AG08395 (cell line): ENCODE results near the gene CYFIP1.

ENCODE experiments used
- DNase-seq: peaks from one replicate; pipeline ENCODE4 v3.0.0; 2012; ENCODE audit warnings: mixed read lengths, low spot score

CYFIP1 gene

DNA sequence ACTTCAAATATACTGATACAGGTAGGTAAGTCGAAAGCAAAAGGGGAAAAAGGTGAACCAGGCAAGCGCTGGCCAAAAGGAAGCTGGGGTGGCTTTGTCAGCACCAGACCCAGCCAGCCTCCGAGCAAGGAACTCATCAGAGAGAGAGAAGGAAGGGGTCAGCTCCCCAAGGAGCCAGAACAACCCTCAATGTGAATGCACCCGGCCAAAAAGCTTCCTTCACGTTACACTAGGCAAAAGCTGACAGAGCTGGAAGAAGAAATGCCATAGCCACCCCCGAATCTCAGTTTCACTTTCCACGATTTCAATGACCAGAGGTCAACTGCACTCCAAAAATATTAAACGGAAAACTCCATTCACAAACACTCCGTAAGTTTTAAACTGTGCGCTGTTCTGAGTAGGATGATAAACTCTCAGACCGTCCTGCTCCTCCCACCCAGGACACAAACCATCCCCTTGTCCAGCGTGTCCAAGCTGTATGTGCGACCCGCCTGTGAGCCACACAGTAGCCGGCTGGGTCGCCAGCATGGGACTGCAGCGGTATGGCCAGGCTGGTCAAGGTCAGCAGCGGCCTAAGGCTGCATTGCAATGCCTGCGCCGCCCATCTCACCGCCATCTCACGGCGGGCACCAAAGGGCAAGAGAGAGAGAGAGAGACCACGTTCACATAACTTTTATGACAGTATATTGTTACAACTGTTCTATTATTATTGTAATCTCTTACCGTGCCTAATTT lies 29.7 kb downstream of the CYFIP1 start:
- no peak for DNase-seq

DNA sequence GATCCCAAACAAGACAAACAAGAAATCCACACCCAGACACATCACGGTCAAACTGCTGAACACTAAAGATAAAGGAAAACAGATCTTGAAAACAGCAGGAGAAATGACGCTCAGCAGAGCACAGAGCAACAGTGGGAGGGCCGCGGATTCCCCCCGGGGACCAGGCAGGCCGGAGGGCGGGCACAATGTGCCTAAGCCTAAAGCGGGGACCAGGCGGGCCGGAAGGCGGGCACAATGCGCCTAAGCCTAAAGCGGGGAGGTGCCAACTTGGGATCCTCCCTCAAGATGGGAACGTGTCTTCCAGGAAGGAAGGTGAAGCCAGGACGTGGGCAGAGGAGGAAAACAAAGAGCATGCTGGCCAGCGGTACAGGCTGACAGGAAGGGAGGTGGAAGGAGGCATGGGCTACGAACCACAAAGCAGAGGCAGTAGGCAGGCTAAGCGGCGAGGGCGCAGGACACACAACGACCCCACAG lies 31.1 kb downstream of the CYFIP1 start:
- DNase-seq, result peak; percentile 75

DNA sequence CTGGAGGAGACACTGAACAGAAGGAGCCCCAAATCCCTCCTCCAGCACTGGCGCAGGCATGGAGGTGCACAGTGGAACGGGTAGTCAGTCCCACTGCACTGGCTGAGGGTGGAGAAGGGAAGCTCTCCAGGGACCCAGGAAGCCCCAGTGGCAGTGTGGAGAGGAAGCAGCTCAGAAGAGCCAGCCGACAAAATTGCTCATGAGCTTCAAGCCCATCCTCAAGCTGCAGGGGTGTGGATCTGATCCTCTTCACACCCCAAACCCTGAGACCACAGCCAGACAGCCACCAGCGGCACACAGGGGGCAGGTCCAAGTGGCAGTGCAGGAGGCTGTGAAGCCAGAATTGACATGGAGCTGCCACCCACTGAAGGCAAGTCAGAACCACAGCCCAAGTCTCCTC lies 32.1 kb downstream of the CYFIP1 start:
- no peak for DNase-seq

DNA sequence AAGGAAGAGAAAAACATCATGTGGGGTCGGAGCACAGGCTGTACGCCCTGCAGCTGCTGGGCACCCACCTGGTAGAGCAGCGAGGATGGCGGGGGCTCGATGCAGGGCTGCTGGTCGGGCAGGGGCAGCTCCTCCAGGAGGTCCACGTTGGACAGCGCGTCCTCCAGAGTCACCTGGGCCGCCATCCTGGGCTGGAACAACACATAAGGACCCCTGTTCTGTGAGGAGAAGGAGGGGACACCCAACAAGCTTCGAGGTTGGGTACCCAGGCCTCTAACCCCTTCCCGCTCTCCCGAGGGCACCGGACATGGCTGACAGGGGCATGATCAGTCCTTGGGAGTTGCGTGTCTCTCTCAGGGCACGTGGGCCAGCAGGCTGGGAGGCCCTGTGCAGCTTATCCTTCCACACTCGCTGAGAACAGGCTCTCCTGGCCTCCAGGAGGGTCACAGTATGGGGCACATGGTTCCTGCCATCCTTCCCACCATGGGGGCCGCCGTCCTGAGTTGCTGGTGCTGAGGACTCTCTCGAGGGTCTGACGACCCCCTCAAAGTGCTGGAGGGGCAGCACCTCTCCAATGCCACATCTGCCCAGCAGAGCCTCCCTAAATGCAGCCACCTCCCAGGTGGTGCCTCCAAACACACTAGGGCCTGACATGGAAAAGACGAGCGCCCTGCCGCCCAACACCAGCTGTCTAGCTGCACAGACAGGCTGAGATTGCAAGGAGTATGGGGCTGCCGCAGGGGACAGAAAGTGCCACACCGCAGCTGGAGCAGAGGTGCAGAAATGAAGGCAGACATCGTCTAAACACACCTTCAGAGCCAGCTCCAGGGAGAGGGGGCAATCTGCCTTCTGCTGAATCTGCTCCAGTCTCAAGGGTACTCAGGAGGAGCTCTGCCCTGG lies 32.8 kb downstream of the CYFIP1 start:
- no peak for DNase-seq

DNA sequence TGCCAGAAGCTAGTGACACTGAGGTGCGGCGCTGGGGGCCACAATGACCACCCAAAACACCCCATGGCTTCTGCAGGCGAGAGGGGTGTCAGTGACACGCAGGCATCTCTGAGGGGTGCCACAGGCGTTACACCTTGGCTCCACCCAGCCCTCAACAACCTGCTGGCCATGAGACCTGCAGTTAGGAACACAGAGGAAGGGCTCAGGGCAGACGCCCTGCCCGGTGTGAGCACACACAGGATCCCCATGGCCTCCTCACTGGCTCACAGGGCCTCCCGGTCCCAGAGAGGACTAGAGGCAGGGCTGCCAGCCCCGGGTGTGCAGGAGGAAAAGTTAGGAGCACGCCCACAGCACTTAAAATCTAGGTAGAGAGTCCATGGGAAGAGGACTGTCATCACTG lies 35.1 kb downstream of the CYFIP1 start:
- DNase-seq, result no peak

DNA sequence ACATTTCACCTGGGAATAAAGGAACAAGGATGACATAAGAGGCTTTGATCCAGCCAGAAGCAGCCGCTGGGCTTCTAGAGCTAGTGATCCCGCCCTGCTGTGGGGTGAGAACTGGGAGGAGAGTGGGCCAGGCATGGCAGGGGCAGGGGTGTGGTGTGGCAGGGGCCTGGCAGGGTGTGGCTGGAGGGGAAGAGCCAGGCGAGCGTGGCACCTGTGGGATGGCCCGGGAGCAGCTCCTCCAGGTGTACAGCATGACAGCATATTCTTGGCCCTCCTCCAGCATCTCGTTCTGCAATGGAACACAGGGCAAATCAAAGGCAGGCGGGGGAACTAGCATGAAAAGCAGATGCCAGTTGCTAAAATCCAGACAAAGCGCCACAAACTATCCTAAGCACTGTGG lies 35.5 kb downstream of the CYFIP1 start:
- DNase-seq, result no peak

DNA sequence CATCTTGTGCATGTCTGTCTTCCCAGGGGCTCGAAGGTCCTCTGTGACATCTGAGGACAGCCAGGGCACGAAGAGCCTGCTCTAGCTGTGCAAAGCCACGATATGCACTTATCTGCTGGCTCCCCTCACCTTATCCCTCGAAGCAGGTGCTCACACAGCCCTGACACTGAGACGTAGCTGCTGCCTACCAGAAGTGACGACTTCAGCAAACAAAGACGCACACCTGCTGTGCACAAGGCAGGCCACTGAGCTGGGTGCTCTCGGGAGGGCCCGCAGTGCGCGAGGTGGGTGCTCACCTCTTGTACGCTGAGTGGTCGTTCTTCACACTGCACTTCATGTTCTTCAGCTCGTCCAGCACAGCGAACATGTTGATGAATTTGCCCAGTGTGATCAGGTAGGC lies 37.3 kb downstream of the CYFIP1 start:
- no peak for DNase-seq

DNA sequence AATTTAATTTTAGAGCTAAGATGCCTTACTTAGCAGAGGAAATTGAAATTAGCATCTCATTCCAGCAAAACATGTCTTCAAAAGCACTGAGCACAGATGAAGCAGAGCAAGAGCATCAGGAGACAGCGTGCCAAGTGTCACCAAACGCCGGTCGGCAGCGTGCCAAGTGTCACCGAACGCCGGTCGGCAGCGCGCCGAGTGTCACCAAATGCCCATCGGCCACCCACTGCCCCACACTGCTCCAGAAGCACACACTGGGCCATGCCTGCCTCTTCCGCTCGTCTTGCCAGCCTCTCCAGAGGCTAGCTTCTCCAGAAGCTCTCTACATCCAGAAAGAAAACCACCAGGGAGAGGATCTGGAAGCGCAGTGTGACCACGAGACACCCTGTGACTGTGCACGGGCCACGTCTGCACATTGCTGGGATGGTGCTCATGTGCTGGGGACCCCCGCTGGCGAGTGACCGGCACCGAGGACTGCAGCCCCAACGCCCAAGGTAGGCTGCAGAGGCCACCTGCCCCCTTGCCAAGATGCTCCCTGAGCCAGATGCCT lies 37.8 kb downstream of the CYFIP1 start:
- no peak for DNase-seq

DNA sequence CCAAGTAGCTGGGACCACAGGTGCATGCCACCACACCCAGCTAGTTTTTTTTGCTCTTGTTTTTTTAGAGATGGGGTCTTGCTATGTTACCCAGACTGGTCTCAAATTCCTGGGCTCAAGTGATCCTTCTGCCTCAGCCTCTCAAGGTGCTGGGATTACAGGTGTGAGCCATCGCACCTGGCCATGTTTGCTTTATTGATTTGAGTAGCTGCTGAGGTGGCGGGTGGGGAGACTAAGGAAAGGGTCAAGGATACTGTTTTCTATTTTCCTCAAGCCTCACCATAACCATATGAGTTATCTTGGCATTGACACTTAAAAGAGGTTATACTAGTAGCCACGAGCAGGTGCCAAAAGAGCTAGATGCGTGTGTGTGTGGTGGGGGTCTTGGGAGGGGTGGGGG lies 39.0 kb downstream of the CYFIP1 start:
- no peak for DNase-seq

DNA sequence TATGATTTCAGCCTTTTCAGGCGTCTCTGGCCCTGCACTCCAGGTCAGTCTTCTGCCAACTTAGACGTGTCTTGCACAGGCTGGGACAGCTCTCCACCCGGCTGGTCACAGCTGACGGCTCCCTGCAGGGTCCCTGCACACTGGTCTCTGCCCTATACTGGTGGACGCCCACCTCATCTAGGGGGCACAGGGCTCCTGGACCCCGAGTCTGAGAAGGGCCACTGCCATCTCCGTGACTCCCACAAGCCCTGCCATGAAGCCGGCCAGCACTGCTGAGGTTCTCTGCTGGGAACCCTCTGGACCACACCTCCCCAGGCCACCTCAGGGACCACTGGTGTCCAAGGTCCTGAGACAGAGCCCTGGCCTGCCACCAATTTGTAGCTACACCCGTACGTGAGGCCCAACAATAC lies 40.5 kb downstream of the CYFIP1 start:
- DNase-seq, result no peak

DNA sequence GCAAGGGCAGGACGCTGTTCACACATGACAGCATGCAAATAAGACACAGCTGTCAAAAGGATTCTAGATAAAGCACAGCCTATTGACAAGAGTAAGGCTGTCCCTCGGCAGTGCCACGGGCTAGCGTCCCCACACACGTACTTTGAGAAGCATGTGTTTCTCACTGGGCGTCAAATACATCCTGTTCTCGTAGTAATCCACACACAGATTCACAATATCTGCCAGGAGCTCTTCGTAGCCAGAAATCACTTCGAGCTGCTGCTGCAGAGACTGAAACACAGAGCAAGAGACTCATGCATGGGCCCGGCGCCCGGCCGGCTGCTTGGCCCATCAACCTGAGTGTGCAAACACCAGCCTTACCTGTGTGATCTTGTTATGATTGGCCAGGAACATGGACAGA lies 41.1 kb downstream of the CYFIP1 start:
- no peak for DNase-seq

DNA sequence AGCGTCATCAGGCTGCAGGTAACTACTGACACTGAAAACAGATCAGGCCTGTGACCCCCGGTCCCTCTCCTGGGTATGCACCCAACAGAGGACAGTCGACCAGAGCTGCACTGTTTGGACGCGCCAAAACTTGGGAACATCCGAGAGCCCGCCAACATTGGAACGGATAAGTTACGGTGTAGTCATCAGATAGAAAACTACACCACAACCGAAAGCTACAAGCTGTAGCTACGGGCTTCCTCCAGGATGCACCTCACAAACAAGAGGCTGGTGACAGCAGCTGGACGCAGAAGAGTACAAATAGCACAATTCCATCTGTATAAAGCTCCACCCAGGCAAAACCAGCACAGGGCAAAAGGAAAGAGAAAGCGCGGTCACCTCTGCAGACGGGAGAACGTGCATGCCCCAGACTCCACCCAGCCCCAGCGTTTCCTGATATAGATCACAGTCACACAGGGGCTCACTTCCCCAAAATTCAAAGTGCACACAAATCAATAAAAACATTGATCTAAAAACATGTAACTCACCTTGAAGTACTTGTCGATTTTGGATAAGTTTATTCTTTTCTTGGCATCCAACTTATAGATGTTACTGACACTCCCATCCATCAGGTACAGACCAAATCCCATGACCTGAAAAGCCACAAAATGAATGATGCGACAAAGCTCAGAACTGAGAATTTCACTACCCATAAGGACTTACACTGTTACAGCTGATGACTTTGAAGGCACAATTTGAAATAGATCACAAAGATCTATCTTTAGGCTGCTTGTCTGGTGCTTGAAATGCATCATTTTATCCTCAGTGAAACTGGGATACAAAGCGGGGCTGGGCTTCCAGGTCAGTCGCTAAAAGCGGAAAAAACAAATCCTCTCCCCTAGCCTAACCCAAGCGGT lies 43.3 kb downstream of the CYFIP1 start:
- DNase-seq, result no peak

DNA sequence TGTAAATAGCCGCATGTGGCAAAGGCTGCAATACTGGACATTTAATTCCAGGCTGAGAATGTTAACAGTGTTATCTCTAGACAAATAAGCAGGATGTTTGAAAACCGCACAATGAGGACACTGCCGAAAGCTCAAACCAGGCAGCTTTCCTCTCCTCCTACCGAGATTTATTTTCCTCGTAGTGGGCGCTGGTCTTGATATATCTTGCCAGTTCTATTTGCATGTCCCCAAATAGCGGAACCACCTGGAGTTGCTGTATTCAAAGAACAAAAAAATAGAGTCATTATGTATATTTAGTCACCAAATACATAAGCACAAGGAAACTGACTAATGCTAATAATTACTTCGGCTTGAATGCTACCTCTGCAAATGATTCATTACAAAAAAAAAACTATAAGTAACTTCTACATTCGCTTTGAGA lies 46.5 kb downstream of the CYFIP1 start:
- no peak for DNase-seq

DNA sequence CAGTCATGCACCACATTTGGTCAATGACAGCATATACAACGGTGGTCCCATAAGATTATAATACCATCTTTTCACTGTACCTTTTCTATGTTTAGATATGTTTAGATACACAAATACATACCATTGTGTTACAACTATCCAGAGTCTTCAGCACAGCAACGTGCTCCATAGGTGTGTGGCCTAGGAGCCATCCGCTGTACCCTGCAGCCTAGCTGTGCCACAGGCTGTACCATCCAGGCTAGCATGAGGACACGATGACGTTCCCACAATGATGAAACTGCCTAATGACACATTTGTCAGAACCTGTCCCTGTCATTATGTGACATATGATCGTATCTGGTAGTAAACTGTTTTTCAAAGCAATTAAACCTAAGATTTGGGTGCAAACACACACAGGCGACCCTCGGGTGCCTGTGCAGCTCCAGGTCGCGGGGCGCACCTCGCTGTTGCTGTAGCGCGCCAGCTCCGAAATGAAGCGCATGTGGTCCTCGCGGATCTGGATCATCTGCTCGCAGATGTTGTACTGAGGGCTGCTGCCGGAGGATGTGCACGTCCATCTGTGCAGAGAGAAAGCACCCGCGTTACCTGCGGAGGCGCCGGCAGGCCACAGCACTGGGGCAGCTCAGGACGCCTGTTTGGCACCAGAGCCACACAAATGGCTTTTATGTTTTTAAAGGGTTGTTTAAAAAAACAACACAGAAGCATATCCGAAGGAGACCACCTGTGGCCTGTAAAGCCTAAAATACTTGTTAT lies 48.2 kb downstream of the CYFIP1 start:
- DNase-seq, result no peak

DNA sequence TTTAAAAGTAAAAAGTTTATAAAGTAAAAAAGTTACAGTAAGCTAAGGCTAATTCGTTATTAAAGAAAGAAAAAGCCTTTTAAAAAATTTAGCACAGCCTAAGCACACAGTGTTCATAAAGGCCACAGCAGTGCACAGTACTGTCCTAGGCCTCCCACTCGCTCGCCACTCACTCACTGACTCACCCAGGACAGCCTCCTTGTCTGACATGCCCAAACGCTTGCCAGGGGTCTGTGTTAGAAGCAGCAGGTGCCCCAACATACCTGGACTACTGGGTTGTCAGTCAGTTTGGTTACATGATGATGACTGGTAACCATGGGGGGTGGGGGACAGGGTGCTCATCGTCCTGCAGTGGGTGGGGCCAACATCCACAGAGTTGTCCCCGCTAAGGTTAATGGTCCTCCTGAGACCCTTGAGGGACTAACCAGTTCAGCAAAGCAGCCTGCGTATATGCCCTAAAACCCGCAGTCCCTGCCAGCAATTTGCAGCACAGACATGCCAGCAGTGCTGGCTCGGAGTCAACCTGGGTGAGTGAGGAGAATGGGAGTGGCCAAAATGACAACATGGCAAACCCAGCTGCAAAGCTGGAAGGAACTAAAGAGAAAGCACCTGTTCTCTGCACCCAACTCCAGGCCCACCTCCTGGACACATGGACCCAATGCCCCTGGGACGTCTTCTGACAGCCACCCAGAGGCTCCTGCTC lies 49.2 kb downstream of the CYFIP1 start:
- peak; percentile 42 for DNase-seq

DNA sequence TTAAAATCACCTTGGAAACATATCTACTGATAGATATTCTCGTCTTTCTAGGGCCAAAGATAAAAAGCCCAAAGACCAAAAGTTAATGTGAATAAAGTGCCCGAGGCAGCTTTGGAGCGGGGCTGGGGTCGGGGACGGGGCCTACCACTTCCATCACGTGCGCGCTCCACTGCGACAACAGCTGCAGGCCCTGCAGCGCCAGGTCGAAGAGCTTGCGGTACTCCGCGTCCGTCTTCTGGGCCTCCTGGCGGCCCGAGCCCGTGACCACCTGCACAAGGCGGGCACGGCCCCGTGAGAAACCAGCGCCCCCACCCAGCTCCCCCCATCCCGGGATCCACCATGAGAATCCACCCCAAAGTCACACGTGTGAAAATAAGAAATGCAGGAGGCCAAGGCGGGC lies 52.4 kb downstream of the CYFIP1 start:
- DNase-seq, result no peak

DNA sequence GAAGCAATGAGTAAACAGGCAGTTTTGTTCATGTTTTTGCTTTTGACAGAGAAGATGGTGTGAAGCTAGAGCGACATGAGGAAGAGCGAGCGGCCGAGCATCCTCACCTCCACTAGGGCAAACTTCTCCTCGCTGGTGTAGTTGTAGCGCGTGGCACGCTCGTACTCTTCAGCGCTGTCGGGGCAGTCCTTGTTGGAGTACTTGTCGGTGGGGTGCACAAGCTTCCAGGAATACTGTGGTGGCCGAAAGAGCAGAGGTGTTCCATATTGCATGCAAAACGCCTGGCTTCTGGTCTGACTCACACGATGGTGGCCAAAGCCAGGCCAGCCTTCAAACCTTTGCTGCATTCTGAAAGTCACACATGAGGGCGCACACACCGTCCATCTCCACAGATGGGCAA lies 54.3 kb downstream of the CYFIP1 start:
- DNase-seq, result no peak

DNA sequence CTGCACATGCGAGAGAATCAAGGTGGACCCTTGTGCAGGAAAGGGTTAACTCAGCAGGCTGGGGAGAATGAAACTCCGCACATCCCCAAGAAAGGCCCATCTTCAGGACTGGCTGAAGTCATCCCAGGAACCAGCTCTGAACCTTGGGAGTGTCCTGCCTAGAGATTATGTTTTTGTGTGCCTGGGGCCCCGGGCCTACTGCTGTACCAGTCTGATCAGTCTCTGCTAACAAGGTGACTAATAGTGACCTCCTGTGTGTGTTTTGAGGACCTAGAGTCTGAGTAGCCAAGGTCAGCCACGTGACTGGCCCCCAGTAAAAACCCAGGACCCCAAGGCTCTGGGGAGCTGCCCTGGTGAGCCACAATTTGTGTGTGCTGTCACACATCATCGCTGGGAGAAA lies 58.2 kb downstream of the CYFIP1 start:
- DNase-seq, result no peak

DNA sequence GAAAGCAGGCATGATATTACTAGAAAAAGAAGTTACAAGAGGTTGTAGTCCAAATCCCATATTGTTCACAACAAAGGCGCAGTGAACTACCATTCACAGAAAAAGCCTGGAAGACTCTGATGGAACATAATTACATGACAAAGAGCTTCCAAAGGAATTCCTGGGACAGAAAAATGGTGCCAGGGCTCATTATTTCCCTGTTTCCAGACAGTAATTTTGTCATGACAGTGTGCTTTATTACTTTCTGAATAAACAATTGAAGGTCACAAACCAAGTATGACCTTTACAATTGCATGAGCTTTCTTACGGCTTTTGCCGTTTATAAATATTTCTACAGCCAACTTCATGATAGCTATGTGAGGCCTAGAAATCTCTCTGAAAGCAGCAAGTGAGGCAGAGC lies 61.0 kb downstream of the CYFIP1 start:
- no peak for DNase-seq

DNA sequence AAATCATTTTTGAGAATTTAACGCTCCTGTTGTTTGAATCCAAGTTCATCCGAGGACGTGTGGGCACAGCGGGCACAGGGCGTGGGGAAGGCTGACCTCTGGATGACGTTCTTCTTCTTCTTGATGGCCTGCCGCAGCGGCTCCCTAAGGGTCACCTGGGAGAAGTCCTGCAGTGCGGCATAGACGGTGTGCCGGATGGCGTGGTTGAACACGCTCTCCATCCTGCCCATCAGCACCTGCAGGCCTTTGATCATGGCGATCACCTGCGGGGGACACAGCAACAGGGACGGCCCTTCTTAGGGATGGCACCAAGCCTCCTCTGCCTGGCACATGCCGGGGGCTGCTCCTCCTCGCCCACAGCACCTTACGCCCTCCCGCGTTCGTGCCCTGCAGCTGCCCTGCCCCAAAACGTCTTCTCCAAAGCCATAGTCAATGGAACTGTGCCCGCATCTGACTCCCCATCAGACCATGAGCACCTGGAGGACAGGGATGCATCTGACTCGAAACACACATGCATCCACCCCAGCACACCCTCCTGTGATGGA lies 61.5 kb downstream of the CYFIP1 start:
- no peak for DNase-seq
